Fibroblast of lung (primary cell): ENCODE data around the gene TSPAN10.

ENCODE experiments used
- CTCF ChIP-seq, 2 donors: IDR thresholded peaks in 1 of 2; conservative IDR thresholded peaks in 1 of 2; 1 replicate in 1 of 2; 2 replicates in 1 of 2; pipeline ENCODE4 v1.5.1; 2011 to 2012; ENCODE audit warnings: low read length in 2 of 2, control low read depth in 1 of 2, inconsistent platforms in 1 of 2, low read depth in 1 of 2, mild to moderate bottlenecking in 1 of 2
- EZH2 ChIP-seq: IDR thresholded peaks from 2 replicates; pipeline ENCODE4 v1.5.1; 2012; ENCODE audit warnings: low read length, control low read depth, mild to moderate bottlenecking; ENCODE audit errors: missing control alignments

- TF ChIP-seq CTCF (conservative IDR thresholded peaks at IDR 0.05 in 1 of 2, IDR thresholded peaks at IDR 0.05 in 1 of 2; ENCODE audit: low read depth in 1 of 2, low read length in 2 of 2), result no peak
- TF ChIP-seq EZH2, result no peak
Observed at GRCh38 chr17:81691608-81692007, 54.6 kb downstream of the TSPAN10 start.
